ENCODE results near the gene CLCN6.

The CLCN6 gene

DNA sequence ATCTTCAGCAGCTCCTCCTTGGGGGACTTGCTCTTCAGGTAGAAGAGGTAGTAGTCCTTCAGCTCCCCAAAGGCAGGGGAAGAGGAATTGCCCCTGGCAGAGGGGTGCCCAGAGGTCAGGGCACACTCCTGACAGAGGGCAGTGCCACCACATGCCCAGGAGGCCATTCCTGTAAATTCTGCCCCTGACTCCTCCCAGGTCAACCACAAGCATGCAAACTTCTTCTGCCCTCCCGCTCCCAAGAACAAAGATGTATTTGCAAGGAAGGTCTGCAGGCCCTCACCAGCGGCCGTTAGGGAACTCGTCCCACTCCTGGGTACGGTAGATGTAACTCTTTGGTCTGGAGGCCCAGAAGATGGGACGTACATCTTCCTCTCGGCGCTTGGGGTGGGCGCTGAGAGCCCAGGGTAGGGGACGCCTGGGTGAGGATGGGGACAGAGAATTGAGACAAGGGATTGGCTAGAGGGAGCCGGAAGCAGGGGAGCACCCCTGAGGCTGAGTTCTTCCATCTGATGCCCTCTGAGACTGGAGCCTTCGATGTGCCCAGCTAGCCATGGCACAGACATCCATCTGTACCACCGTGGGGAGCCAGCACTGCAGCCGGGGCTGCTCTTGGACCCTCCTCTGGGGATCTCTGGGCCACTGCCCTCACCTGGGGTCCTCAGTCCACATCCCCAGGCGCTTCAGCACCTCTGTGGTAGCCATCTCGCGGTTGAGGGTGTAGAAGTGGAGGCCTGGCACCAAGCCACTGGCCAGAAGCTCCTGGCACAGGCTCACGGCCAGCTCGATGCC, 11.3 kb upstream of the CLCN6 start:
- Histone ChIP-seq H3K27ac (replicated peaks) (no peak overlapping the region), H3K4me3 (replicated peaks; ENCODE audit: insufficient read depth, low read length) (no peak overlapping the region), H3K27me3 (ENCODE audit: insufficient read depth, poor library complexity, severe bottlenecking) (no peaks in the 10 kb centered on the region)
- DNase-seq (ENCODE audit: low read depth in 1 of 2, low spot score in 1 of 2): no peak
- TF ChIP-seq GABPA (IDR thresholded peaks at IDR 0.05; ENCODE audit: low read depth): no peak
- TF ChIP-seq SPI1 (IDR thresholded peaks at IDR 0.05; ENCODE audit: borderline replicate concordance, low read depth): no peak
- TF ChIP-seq, protein P1, sequence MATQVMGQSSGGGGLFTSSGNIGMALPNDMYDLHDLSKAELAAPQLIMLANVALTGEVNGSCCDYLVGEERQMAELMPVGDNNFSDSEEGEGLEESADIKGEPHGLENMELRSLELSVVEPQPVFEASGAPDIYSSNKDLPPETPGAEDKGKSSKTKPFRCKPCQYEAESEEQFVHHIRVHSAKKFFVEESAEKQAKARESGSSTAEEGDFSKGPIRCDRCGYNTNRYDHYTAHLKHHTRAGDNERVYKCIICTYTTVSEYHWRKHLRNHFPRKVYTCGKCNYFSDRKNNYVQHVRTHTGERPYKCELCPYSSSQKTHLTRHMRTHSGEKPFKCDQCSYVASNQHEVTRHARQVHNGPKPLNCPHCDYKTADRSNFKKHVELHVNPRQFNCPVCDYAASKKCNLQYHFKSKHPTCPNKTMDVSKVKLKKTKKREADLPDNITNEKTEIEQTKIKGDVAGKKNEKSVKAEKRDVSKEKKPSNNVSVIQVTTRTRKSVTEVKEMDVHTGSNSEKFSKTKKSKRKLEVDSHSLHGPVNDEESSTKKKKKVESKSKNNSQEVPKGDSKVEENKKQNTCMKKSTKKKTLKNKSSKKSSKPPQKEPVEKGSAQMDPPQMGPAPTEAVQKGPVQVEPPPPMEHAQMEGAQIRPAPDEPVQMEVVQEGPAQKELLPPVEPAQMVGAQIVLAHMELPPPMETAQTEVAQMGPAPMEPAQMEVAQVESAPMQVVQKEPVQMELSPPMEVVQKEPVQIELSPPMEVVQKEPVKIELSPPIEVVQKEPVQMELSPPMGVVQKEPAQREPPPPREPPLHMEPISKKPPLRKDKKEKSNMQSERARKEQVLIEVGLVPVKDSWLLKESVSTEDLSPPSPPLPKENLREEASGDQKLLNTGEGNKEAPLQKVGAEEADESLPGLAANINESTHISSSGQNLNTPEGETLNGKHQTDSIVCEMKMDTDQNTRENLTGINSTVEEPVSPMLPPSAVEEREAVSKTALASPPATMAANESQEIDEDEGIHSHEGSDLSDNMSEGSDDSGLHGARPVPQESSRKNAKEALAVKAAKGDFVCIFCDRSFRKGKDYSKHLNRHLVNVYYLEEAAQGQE (IDR thresholded peaks at IDR 0.05; ENCODE audit: insufficient replicate concordance, low read depth): no peak
- no peak for TF ChIP-seq POLR2AphosphoS5 (IDR thresholded peaks at IDR 0.05; ENCODE audit: low read depth)
- TF ChIP-seq, protein P2, sequence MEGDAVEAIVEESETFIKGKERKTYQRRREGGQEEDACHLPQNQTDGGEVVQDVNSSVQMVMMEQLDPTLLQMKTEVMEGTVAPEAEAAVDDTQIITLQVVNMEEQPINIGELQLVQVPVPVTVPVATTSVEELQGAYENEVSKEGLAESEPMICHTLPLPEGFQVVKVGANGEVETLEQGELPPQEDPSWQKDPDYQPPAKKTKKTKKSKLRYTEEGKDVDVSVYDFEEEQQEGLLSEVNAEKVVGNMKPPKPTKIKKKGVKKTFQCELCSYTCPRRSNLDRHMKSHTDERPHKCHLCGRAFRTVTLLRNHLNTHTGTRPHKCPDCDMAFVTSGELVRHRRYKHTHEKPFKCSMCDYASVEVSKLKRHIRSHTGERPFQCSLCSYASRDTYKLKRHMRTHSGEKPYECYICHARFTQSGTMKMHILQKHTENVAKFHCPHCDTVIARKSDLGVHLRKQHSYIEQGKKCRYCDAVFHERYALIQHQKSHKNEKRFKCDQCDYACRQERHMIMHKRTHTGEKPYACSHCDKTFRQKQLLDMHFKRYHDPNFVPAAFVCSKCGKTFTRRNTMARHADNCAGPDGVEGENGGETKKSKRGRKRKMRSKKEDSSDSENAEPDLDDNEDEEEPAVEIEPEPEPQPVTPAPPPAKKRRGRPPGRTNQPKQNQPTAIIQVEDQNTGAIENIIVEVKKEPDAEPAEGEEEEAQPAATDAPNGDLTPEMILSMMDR (IDR thresholded peaks at IDR 0.05; ENCODE audit: insufficient read depth, low read length): no peak

DNA sequence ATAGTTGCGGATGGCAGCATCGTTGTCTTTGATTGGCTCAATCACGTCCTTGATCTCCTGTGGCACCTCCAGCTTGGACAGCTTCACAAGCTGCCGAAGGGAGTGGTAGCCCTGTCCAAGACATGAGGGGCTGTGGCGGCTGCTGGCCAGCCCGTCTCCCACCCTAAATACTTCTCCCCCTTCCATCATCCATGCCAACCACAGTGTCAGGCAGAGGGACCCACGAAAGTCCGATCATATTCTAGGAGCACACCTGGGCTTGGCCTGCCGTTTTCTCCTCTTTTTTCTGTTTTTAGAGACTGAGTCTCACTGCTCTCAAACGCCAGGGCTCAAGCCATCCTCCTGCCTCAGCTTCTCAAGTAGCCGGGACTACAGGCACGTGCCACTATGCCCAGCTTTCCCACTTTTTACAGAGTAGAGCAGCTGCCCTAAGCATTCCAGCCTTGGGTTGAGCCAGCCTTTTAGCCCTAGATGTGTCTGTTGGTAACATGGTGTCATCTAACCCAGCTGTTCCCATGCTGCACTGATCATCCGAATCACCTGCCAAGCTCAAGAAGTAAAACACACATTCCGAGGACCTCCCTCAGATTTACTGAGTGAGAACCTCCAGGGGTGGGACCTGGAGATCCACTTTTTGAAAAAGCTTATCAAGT, 10.6 kb upstream of the CLCN6 start:
- Histone ChIP-seq H3K27me3 (ENCODE audit: insufficient read depth, poor library complexity, severe bottlenecking) (no peaks in the 10 kb centered on the region), H3K27ac (replicated peaks) (no peak overlapping the region), H3K4me3 (replicated peaks; ENCODE audit: insufficient read depth, low read length) (no peak overlapping the region)
- TF ChIP-seq GABPA (IDR thresholded peaks at IDR 0.05; ENCODE audit: low read depth) (no peak), SPI1 (IDR thresholded peaks at IDR 0.05; ENCODE audit: borderline replicate concordance, low read depth) (no peak), POLR2AphosphoS5 (IDR thresholded peaks at IDR 0.05; ENCODE audit: low read depth) (no peak)
- TF ChIP-seq, protein P2 (IDR thresholded peaks at IDR 0.05; ENCODE audit: insufficient read depth, low read length): no peak
- TF ChIP-seq, protein P1 (IDR thresholded peaks at IDR 0.05; ENCODE audit: insufficient replicate concordance, low read depth): no peak
- DNase-seq (ENCODE audit: low read depth in 1 of 2, low spot score in 1 of 2): no peak

DNA sequence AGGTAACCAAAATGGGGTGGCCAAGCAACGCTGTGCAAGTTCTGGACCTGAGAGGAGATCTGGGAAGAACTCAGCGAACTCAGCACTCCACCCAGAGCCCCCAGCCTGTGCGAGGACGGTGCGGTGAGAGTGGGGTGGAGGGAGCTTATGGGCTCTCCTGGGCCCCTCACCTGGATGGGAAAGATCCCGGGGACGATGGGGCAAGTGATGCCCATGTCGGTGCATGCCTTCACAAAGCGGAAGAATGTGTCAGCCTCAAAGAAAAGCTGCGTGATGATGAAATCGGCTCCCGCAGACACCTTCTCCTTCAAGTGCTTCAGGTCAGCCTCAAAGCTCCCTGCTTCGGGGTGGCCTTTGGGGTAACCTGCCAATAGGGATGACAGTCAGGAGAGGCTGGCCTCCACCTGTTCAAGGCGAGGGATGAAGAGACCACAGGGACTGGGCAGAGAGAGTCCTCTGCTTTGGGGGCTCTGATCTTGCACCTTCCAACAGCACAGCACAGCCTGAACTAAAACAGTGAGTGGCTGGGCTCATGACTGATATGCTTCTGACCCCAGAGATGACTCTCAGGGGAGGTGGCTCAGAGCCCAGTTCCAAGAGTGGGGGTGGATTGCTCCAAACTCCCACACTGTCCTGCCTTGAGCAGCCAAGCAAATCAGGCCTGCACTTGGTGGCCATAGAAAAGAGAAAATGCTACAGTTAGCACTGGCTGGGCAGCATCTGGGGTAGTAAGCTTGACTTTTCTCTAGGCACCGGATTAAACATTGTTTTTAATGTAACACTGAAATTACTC, 9.8 kb upstream of the CLCN6 start:
- H3K27ac ChIP-seq (replicated peaks): no peak overlapping the region
- TF ChIP-seq, protein P2 (IDR thresholded peaks at IDR 0.05; ENCODE audit: insufficient read depth, low read length): no peak
- no peak for TF ChIP-seq GABPA (IDR thresholded peaks at IDR 0.05; ENCODE audit: low read depth)
- no peak for TF ChIP-seq SPI1 (IDR thresholded peaks at IDR 0.05; ENCODE audit: borderline replicate concordance, low read depth)
- no peak for TF ChIP-seq POLR2AphosphoS5 (IDR thresholded peaks at IDR 0.05; ENCODE audit: low read depth)
- TF ChIP-seq, protein P1 (IDR thresholded peaks at IDR 0.05; ENCODE audit: insufficient replicate concordance, low read depth): no peak
- no peak for DNase-seq (ENCODE audit: low read depth in 1 of 2, low spot score in 1 of 2)
- no peaks in the 10 kb centered on the region for H3K27me3 ChIP-seq (ENCODE audit: insufficient read depth, poor library complexity, severe bottlenecking)
- no peak overlapping the region for H3K4me3 ChIP-seq (replicated peaks; ENCODE audit: insufficient read depth, low read length)

Measured in HL-60 (cell line).